ENCODE data around the gene TMEM215. TPM values are rescaled to one million over a fixed set of nuclear protein-coding genes. Genes with fewer than 3 reads are reported as not detected.
"Not testable (repeated sequence)": the region's sequence is repeated elsewhere in the genome, so short reads cannot be mapped to it uniquely, and the experiment has no call there.

The TMEM215 gene
- total and polyA plus RNA-seq, 3 donors from 2014 or later, result 2.2 to 5.2 (median 3.1) TPM

DNA sequence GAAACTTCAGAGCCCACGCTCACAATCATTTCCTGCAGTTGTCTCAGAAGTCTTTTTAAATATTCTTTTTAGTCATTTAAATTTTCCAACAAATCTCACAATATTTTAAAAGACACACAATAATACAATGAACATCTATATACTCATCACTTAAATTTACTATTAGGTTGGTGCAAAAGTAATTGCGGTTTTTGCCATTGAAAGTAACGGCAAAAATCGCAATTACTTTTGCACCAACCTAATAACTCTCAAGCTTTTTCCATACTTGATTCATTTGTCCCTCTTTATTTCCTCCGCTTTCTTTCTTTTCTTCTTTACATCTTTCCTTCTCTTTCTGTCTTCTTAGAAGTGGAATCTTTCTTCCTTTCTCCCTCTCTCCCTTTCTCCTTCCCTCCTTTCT lies 19.2 kb upstream of the TMEM215 start:
- Histone ChIP-seq H3K36me3 (ENCODE audit: low read depth, missing control alignments) (no peaks in the 10 kb centered on the region), H3K27ac (no peak overlapping the region), H3K27me3 (no peaks in the 10 kb centered on the region), H3K4me1 (no peaks in the 10 kb centered on the region), H3K9me3 (no peaks in the 10 kb centered on the region), H3K4me3 (no peak overlapping the region)
- DNase-seq, result no peak
- no peak for TF ChIP-seq POLR2A (IDR thresholded peaks at IDR 0.05)
- TF ChIP-seq, protein P1, sequence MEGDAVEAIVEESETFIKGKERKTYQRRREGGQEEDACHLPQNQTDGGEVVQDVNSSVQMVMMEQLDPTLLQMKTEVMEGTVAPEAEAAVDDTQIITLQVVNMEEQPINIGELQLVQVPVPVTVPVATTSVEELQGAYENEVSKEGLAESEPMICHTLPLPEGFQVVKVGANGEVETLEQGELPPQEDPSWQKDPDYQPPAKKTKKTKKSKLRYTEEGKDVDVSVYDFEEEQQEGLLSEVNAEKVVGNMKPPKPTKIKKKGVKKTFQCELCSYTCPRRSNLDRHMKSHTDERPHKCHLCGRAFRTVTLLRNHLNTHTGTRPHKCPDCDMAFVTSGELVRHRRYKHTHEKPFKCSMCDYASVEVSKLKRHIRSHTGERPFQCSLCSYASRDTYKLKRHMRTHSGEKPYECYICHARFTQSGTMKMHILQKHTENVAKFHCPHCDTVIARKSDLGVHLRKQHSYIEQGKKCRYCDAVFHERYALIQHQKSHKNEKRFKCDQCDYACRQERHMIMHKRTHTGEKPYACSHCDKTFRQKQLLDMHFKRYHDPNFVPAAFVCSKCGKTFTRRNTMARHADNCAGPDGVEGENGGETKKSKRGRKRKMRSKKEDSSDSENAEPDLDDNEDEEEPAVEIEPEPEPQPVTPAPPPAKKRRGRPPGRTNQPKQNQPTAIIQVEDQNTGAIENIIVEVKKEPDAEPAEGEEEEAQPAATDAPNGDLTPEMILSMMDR (IDR thresholded peaks at IDR 0.05), result no peak
- intact Hi-C loops (cut with DNase I; ENCODE audit: low total_unique reads), result no loop called here
- 79 to 82% methylated on average over 5 of the region's 5 CpGs for WGBS, 2 donors

DNA sequence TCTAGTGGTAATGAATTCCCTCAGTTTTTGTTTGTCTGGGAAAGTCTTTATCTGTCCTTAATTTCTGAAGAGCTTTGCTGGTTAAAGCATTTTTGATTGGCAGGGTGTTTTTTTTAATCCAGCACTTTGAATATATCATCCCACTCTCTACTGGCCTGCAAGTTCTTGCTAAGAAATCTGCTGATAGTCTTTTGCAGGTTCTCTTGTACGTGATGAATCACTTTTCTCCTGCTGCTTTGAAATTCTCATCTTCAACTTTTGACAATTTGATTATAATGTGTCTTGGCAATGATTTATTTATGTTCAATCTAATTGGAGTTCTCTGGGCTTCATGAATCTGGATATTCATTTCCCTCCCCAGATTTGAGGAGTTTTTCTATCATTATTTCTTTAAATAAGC lies 8.1 kb upstream of the TMEM215 start:
- Histone ChIP-seq H3K9me3 (no peaks in the 10 kb centered on the region), H3K4me3 (no peak overlapping the region), H3K27ac (no peak overlapping the region), H3K4me1 (no peaks in the 10 kb centered on the region), H3K27me3 (no peaks in the 10 kb centered on the region), H3K36me3 (ENCODE audit: low read depth, missing control alignments) (no peaks in the 10 kb centered on the region)
- 75 to 78% methylated on average over 1 of the region's 1 CpG for WGBS, 2 donors
- intact Hi-C loops (cut with DNase I; ENCODE audit: low total_unique reads), result no loop called here
- no peak for DNase-seq
- TF ChIP-seq, protein P1 (IDR thresholded peaks at IDR 0.05), result no peak
- TF ChIP-seq POLR2A (IDR thresholded peaks at IDR 0.05), result no peak

DNA sequence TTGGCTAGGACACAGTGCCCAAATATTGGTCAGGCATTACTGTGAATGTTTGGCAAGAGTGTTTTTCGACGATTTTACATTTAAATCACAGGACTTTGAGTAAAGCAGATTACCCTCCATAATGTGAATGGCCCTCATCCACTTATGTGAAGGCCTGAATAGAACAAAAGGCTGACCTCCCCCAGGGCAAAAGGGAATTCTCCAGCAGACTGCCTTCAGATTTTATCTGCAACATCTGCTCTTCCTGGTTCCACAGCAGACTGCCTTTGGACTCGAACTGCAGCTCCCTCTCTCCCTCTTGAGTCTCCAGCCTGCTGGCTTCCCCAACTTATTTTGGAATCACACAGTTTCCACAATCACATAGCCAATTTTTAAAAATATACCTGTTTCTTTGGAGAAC lies 7.1 kb upstream of the TMEM215 start:
- WGBS, 2 donors, result 72 to 81% methylated on average over 3 of the region's 3 CpGs
- intact Hi-C loops (cut with DNase I; ENCODE audit: low total_unique reads), result no loop called here

GRCh38 chr9:32782476-32783167 lies 718 bp upstream of the TMEM215 start:
- peak overlapping the region; percentile 43 to 55 for H3K4me3 ChIP-seq
- H3K27me3 ChIP-seq, result no peaks in the 10 kb centered on the region
- TF ChIP-seq, protein P1 (IDR thresholded peaks at IDR 0.05), result no peak
- TF ChIP-seq POLR2A (IDR thresholded peaks at IDR 0.05), result no peak
- no peaks in the 10 kb centered on the region for H3K36me3 ChIP-seq (ENCODE audit: low read depth, missing control alignments)
- intact Hi-C loops (cut with DNase I; ENCODE audit: low total_unique reads), result no loop called here
- H3K4me1 ChIP-seq, result no peaks in the 10 kb centered on the region
- 5 to 12% methylated on average over 8 to 45 of the region's 45 CpGs for WGBS, 2 donors
- no peaks in the 10 kb centered on the region for H3K9me3 ChIP-seq
- DNase-seq, result no peak
- H3K27ac ChIP-seq, result no peak overlapping the region

More for the DNA sequence above, 7.1 kb upstream of the TMEM215 start:
- no peaks in the 10 kb centered on the region for H3K27me3 ChIP-seq
- no peak for DNase-seq
- H3K4me1 ChIP-seq, result no peaks in the 10 kb centered on the region
- no peak for TF ChIP-seq POLR2A (IDR thresholded peaks at IDR 0.05)
- TF ChIP-seq, protein P1 (IDR thresholded peaks at IDR 0.05), result no peak
- no peaks in the 10 kb centered on the region for H3K36me3 ChIP-seq (ENCODE audit: low read depth, missing control alignments)
- no peak overlapping the region for H3K27ac ChIP-seq
- no peaks in the 10 kb centered on the region for H3K9me3 ChIP-seq
- H3K4me3 ChIP-seq, result no peak overlapping the region

GRCh38 chr9:32787816-32788215 lies 4.5 kb downstream of the TMEM215 start:
- no peak overlapping the region for H3K4me3 ChIP-seq
- no peak for DNase-seq
- no peaks in the 10 kb centered on the region for H3K9me3 ChIP-seq
- no peaks in the 10 kb centered on the region for H3K4me1 ChIP-seq
- WGBS, 2 donors, result 52 to 62% methylated on average over 2 of the region's 2 CpGs
- intact Hi-C loops (cut with DNase I; ENCODE audit: low total_unique reads), result no loop called here
- TF ChIP-seq, protein P1 (IDR thresholded peaks at IDR 0.05), result no peak
- TF ChIP-seq POLR2A (IDR thresholded peaks at IDR 0.05), result no peak
- H3K27ac ChIP-seq, result no peak overlapping the region
- H3K36me3 ChIP-seq (ENCODE audit: low read depth, missing control alignments), result no peaks in the 10 kb centered on the region
- H3K27me3 ChIP-seq, result no peaks in the 10 kb centered on the region

DNA sequence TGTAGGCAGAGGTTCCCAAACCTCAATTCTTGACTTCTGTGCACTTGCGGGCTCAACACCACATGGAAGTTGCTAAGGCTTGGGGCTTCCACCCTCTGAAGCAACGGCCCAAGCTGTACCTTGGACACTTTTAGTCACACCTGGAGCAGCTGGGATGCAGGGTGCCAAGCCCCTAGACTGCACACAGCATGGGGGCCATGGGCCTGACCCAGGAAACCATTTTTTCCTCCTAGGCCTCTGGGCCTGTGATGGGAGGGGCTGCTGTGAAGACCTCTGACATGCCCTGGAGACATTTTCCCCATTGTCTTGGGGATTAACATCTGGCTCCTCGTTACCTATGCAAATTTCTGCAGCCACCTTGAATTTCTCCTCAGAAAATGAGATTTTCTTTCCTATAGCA lies 12.7 kb downstream of the TMEM215 start:
- H3K36me3 ChIP-seq (ENCODE audit: low read depth, missing control alignments); DNase-seq; H3K4me1 ChIP-seq; H3K4me3 ChIP-seq; H3K27me3 ChIP-seq; H3K27ac ChIP-seq; H3K9me3 ChIP-seq; intact Hi-C loops (cut with DNase I; ENCODE audit: low total_unique reads): not testable (repeated sequence)
- WGBS, 2 donors, result 67% methylated on average over 3 of the region's 3 CpGs

Measured in testis (tissue), 3 donors.